H1 (cell line): ENCODE data around the gene JOSD1. TPM values are rescaled to one million over a fixed set of nuclear protein-coding genes. Genes with fewer than 3 reads are reported as not detected.

Source experiments
- ASH2L ChIP-seq: fragments of 200-600, 300-600 bp; sonication (generic); IDR thresholded peaks from one replicate; pipeline ENCODE4 v1.7.1; 2017; ENCODE audit warnings: low read length
- BCL11A ChIP-seq, 2 experiments: IDR thresholded peaks; one replicate each; pipeline ENCODE4 v1.6.1; 2011; ENCODE audit warnings: low read depth in 2 of 2, low read length in 2 of 2, mild to moderate bottlenecking in 2 of 2
- BRCA1 ChIP-seq: IDR thresholded peaks from 2 replicates; pipeline ENCODE4 v1.6.1; 2012; ENCODE audit warnings: low read depth, low read length, improper control_type of control experiment
- CBX5 ChIP-seq: fragments of 300-800, 300-1000 bp; sonication (generic); IDR thresholded peaks from 2 replicates; pipeline ENCODE4 v1.7.1; 2016; ENCODE audit warnings: antibody characterized with exemption, low read length, low read depth
- CBX8 ChIP-seq: fragments of 300-800, 300-1000 bp; sonication (generic); IDR thresholded peaks from 2 replicates; pipeline ENCODE4 v1.7.1; 2016; ENCODE audit warnings: low read depth, low read length, borderline replicate concordance
- CHD1 ChIP-seq: IDR thresholded peaks from 2 replicates; pipeline ENCODE4 v1.6.1; 2012; ENCODE audit warnings: low read depth, low read length, improper control_type of control experiment
- CREB1 ChIP-seq: IDR thresholded peaks from 2 replicates; pipeline ENCODE4 v1.6.1; 2012; ENCODE audit warnings: inconsistent platforms
- EGR1 ChIP-seq: IDR thresholded peaks from 2 replicates; pipeline ENCODE4 v1.6.1; 2011; ENCODE audit warnings: low read depth, low read length, borderline replicate concordance
- FOSL1 ChIP-seq: IDR thresholded peaks from 2 replicates; pipeline ENCODE4 v1.6.1; 2011; ENCODE audit warnings: mild to moderate bottlenecking, low read depth, low read length, moderate library complexity; ENCODE audit not compliant: insufficient read depth
- GABPA ChIP-seq: IDR thresholded peaks from 2 replicates; pipeline ENCODE4 v1.6.1; 2011; ENCODE audit warnings: mild to moderate bottlenecking, low read length, moderate library complexity, borderline replicate concordance; ENCODE audit not compliant: insufficient read depth
- HDAC2 ChIP-seq, 2 experiments: fragments of 300-600 bp in 1 of 2; sonication (generic) in 1 of 2; IDR thresholded peaks; 2 replicates each; pipeline ENCODE4 v1.6.1; 2011 to 2012; ENCODE audit warnings: low read depth in 2 of 2, low read length in 2 of 2, mild to moderate bottlenecking in 2 of 2, moderate library complexity in 2 of 2, borderline replicate concordance in 1 of 2, inconsistent platforms in 1 of 2
- HDAC6 ChIP-seq: IDR thresholded peaks from one replicate; pipeline ENCODE4 v1.7.1; 2012; ENCODE audit warnings: low read depth, mild to moderate bottlenecking, inconsistent platforms, low read length, moderate library complexity
- KDM1A ChIP-seq: fragments of 200-600, 300-600 bp; sonication (generic); IDR thresholded peaks from 2 replicates; pipeline ENCODE4 v1.7.1; 2016; ENCODE audit warnings: mild to moderate bottlenecking, low read length, borderline replicate concordance
- KDM5A ChIP-seq: fragments of 200-600 bp; IDR thresholded peaks from 2 replicates; pipeline ENCODE4 v1.7.1; 2012; ENCODE audit warnings: mild to moderate bottlenecking, low read length, inconsistent platforms, mixed read lengths
- MAFK ChIP-seq: IDR thresholded peaks from 2 replicates; pipeline ENCODE4 v1.6.1; 2012; ENCODE audit warnings: low read depth, mild to moderate bottlenecking, improper control_type of control experiment, low read length
- NRF1 ChIP-seq: IDR thresholded peaks from 2 replicates; pipeline ENCODE4 v1.6.1; 2011; ENCODE audit warnings: mild to moderate bottlenecking, low read depth, low read length, improper control_type of control experiment
- POLR2AphosphoS5 ChIP-seq: IDR thresholded peaks from 2 replicates; pipeline ENCODE4 v1.6.1; 2011; ENCODE audit warnings: low read depth, low read length
- POU5F1 ChIP-seq: IDR thresholded peaks from 2 replicates; pipeline ENCODE4 v1.6.1; 2011; ENCODE audit warnings: low read depth, mild to moderate bottlenecking, low read length, moderate library complexity
- RAD21 ChIP-seq, 2 experiments: IDR thresholded peaks in 1 of 2; conservative IDR thresholded peaks in 1 of 2; 2 replicates each; pipeline ENCODE4 v1.6.1; 2011; ENCODE audit warnings: low read depth in 2 of 2, low read length in 2 of 2, improper control_type of control experiment in 1 of 2, inconsistent platforms in 1 of 2, mild to moderate bottlenecking in 1 of 2, moderate library complexity in 1 of 2
- RXRA ChIP-seq: IDR thresholded peaks from 2 replicates; pipeline ENCODE4 v1.6.1; 2011; ENCODE audit warnings: low read depth, mild to moderate bottlenecking, low read length, moderate library complexity; ENCODE audit not compliant: insufficient read depth
- SIRT6 ChIP-seq: IDR thresholded peaks from one replicate; pipeline ENCODE4 v1.7.1; 2012; ENCODE audit warnings: low read length, inconsistent platforms
- SP4 ChIP-seq: IDR thresholded peaks from 2 replicates; pipeline ENCODE4 v1.6.1; 2012; ENCODE audit warnings: low read length, inconsistent platforms
- TAF1 ChIP-seq: IDR thresholded peaks from 2 replicates; pipeline ENCODE4 v1.6.1; 2011; ENCODE audit warnings: mild to moderate bottlenecking, low read depth, low read length
- TAF7 ChIP-seq: optimal IDR thresholded peaks from 2 replicates; pipeline ENCODE3; 2011; ENCODE audit warnings: low read depth, mild to moderate bottlenecking, inconsistent platforms, low read length, moderate library complexity, borderline replicate concordance
- TBP ChIP-seq: IDR thresholded peaks from 2 replicates; pipeline ENCODE4 v1.6.1; 2011; ENCODE audit warnings: low read depth, low read length, improper control_type of control experiment
- polyA plus RNA-seq, 7 experiments: library from polyadenylated mRNA; depleted of rRNA in 3 of 7; stranded (reverse) in 5 of 7; unstranded in 2 of 7; fragments of >200 nt in 5 of 7; fragments of 200-250 nt in 2 of 7; gene quantifications; 1 replicate in 5 of 7; 2 replicates in 1 of 7; 4 replicates in 1 of 7; pipeline versions ENCODE4 v1.2.1 to v1.2.3, GENCODE V29; 2011 to 2013; ENCODE audit warnings: missing spikeins in 2 of 7, mixed read lengths in 2 of 7
- total RNA-seq: library from RNA; stranded (reverse); fragmentation: NEBNext Ultra II Directional; extraction: Animal tissue kit (Norgen Biotek cat#: 25700); gene quantifications from 2 replicates; pipeline ENCODE4 v1.2.1, GENCODE V29; 2021
- TF ChIP-seq, protein P1 (sequence below): IDR thresholded peaks from 2 replicates; pipeline ENCODE4 v1.6.1; 2012; ENCODE audit warnings: inconsistent platforms

The JOSD1 gene
- total and polyA plus RNA-seq, 2 of the 8 experiments (the other 6 are each of a cell fraction or from before 2014, with no cell fraction given), result 18.4 to 20.2 TPM

DNA sequence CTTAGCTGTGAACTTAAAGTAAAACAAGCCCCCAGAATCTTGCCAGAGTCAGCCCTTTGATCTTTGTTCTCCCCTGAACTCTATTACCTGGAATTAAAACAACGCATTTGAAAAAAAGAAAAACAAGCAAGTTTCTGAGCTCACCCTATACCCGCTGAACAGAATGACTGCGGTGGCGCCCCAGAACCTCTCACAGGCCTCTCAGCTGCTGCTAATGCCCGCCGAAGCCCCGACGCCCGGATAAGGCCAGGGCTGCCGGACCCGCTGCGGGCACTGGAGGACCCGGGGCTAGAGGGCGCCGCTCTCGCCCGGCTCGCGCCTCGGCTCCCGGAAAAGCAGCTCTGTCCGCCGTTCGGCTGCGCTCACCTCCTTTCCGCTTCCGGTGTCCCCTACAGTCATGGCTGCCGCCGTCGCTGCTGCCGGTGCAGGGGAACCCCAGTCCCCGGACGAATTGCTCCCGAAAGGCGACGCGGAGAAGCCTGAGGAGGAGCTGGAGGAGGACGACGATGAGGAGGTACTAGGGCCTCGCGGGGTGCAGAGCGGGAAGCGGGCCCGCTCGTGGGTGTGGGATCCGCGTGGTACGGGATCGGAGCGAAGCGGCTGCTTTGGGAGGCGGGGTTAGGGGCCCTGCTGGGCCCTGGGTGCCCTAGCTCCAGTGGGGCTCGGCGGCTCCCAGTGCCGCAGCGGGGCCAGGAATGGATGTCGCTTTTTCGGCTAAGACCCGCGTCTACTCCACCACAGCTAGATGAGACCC is 19.0 kb downstream of the JOSD1 start, which contains the start of gene TOMM22 (continued):
- peak; percentile 90 for TF ChIP-seq EGR1
- peak; percentile 94 for TF ChIP-seq POLR2AphosphoS5
- TF ChIP-seq HDAC2 (IDR thresholded peaks at IDR 0.05; ENCODE audit: borderline replicate concordance in 1 of 2, low read depth in 2 of 2, low read length in 2 of 2), result peak in 1 of 2 experiments; percentile 98; a peak in 2 of 4 replicates
- no peak for TF ChIP-seq SP4
- TF ChIP-seq GABPA, result peak; percentile 97
- no peak for TF ChIP-seq BRCA1
- TF ChIP-seq TAF7, result peak; percentile 95
- TF ChIP-seq CBX8, result no peak
- TF ChIP-seq TAF1, result peak; percentile 98
- TF ChIP-seq, protein P1, sequence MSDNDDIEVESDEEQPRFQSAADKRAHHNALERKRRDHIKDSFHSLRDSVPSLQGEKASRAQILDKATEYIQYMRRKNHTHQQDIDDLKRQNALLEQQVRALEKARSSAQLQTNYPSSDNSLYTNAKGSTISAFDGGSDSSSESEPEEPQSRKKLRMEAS, result peak; percentile 72
- TF ChIP-seq NRF1, result no peak
- no peak for TF ChIP-seq CBX5
- TF ChIP-seq FOSL1, result no peak
- TF ChIP-seq MAFK, result no peak
- TF ChIP-seq TBP, result peak; percentile 93
- TF ChIP-seq ASH2L, result peak; percentile 94
- TF ChIP-seq RXRA, result no peak
- TF ChIP-seq CHD1, result no peak
- TF ChIP-seq KDM5A, result peak; percentile 98
- TF ChIP-seq RAD21 (IDR thresholded peaks at IDR 0.05 in 1 of 2, conservative IDR thresholded peaks at IDR 0.05 in 1 of 2; ENCODE audit: low read depth in 2 of 2, low read length in 2 of 2), result peak; percentile 21 to 43; a peak in 2 of 4 replicates
- no peak for TF ChIP-seq POU5F1
- TF ChIP-seq BCL11A (IDR thresholded peaks at IDR 0.05; ENCODE audit: low read depth in 2 of 2, low read length in 2 of 2), result no peak
- TF ChIP-seq SIRT6, result no peak
- no peak for TF ChIP-seq HDAC6
- TF ChIP-seq CREB1, result peak; percentile 63; the same call in 1 of the 2 replicates
- no peak for TF ChIP-seq KDM1A
